ENCODE results near the gene AKAP12.

Gene AKAP12

GRCh38 chr6:151213352-151213751 is 26.4 kb upstream of the AKAP12 start:
- TF ChIP-seq CREB1 (IDR thresholded peaks at IDR 0.05; ENCODE audit: low read depth) (no peak), NFIC (IDR thresholded peaks at IDR 0.05) (no peak), YY1 (IDR thresholded peaks at IDR 0.05; ENCODE audit: low read depth) (no peak), FOXM1 (IDR thresholded peaks at IDR 0.05; ENCODE audit: borderline replicate concordance, low read depth) (no peak), ZBTB7A (IDR thresholded peaks at IDR 0.05; ENCODE audit: low read depth) (no peak), REST (IDR thresholded peaks at IDR 0.05; ENCODE audit: low read depth) (no peak), RAD21 (IDR thresholded peaks at IDR 0.05; ENCODE audit: low read depth) (no peak), EP300 (IDR thresholded peaks at IDR 0.05; ENCODE audit: borderline replicate concordance) (no peak), MAX (IDR thresholded peaks at IDR 0.05) (no peak), TAF1 (IDR thresholded peaks at IDR 0.05; ENCODE audit: low read depth) (no peak), EGR1 (IDR thresholded peaks at IDR 0.05) (no peak), TCF12 (IDR thresholded peaks at IDR 0.05; ENCODE audit: low read depth) (no peak), TEAD4 (IDR thresholded peaks at IDR 0.05) (no peak), CEBPB (IDR thresholded peaks at IDR 0.05) (no peak)
- TF ChIP-seq, protein P1, sequence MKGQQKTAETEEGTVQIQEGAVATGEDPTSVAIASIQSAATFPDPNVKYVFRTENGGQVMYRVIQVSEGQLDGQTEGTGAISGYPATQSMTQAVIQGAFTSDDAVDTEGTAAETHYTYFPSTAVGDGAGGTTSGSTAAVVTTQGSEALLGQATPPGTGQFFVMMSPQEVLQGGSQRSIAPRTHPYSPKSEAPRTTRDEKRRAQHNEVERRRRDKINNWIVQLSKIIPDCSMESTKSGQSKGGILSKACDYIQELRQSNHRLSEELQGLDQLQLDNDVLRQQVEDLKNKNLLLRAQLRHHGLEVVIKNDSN (IDR thresholded peaks at IDR 0.05) = no peak

DNA sequence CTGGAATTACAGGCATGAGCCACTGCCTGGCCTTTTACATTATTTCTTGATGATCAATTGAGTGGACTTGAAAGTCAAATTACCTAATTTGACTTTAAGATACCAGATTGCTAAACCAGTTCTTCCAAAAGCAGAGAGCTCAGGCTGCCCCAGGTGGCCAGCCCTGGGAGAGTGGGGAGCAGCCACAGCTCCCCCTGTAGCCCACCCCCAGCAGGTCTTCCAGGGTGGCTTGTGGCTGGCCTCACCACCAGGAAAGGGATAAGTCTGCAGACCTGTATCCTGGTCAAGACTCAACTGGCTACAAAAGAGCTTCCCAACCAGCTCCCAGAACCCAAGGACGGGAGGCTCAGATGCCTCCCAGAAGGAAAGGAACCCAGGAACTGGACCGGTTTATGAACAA is 23.8 kb upstream of the AKAP12 start:
- TF ChIP-seq MAX (IDR thresholded peaks at IDR 0.05) (no peak), NFIC (IDR thresholded peaks at IDR 0.05) (no peak)

DNA sequence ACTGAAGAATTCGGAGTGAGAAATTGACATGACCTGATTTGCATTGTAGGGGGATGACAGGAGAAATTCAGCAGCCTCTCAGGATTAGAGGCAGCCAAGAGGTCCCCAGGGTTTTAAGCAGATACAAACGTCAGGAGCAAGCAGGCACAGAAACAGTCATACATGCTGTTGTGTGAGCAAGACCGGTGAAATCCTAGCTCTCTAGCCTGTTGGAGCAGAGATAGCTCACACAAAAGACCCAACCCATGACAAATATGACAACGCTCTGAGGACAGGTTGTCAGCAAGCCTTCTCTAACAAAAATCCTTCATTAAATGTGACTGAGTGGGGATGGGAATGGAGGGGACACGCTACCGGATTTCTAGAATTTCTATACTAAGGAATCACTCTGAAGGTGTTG is 23.0 kb upstream of the AKAP12 start:
- TF ChIP-seq FOXM1 (IDR thresholded peaks at IDR 0.05; ENCODE audit: borderline replicate concordance, low read depth) = no peak
- TF ChIP-seq EGR1 (IDR thresholded peaks at IDR 0.05) = no peak
- TF ChIP-seq NFIC (IDR thresholded peaks at IDR 0.05) = no peak
- no peak for TF ChIP-seq EP300 (IDR thresholded peaks at IDR 0.05; ENCODE audit: borderline replicate concordance)
- TF ChIP-seq TAF1 (IDR thresholded peaks at IDR 0.05; ENCODE audit: low read depth) = no peak
- TF ChIP-seq RAD21 (IDR thresholded peaks at IDR 0.05; ENCODE audit: low read depth) = no peak
- TF ChIP-seq MAX (IDR thresholded peaks at IDR 0.05) = no peak
- no peak for TF ChIP-seq CREB1 (IDR thresholded peaks at IDR 0.05; ENCODE audit: low read depth)
- TF ChIP-seq, protein P1 (IDR thresholded peaks at IDR 0.05) = no peak
- TF ChIP-seq ZBTB7A (IDR thresholded peaks at IDR 0.05; ENCODE audit: low read depth) = no peak
- no peak for TF ChIP-seq REST (IDR thresholded peaks at IDR 0.05; ENCODE audit: low read depth)
- TF ChIP-seq TCF12 (IDR thresholded peaks at IDR 0.05; ENCODE audit: low read depth) = no peak
- no peak for TF ChIP-seq TEAD4 (IDR thresholded peaks at IDR 0.05)
- no peak for TF ChIP-seq YY1 (IDR thresholded peaks at IDR 0.05; ENCODE audit: low read depth)
- TF ChIP-seq CEBPB (IDR thresholded peaks at IDR 0.05) = no peak

DNA sequence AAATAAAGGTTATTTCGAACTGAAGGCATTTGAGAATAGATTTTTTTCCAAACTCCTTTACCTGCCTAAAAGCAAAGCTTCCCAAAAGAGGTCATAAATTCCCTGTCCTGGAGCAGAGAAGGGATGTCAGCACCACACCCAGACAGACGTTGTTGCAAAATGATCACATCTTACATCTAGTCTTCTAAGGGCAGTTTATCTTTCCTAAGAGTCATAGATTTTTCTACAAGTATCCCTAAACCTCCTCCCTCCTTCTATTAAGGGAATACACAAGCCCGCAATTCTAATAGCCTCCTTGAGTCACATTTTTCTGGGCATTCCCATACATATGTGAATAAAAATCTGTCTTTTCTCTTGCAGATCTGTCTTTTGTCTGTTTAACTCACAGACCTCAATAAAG is 20.6 kb upstream of the AKAP12 start:
- TF ChIP-seq EP300 (IDR thresholded peaks at IDR 0.05; ENCODE audit: borderline replicate concordance) = no peak
- TF ChIP-seq MAX (IDR thresholded peaks at IDR 0.05) = no peak
- TF ChIP-seq YY1 (IDR thresholded peaks at IDR 0.05; ENCODE audit: low read depth) = no peak
- TF ChIP-seq, protein P1 (IDR thresholded peaks at IDR 0.05) = no peak
- TF ChIP-seq FOXM1 (IDR thresholded peaks at IDR 0.05; ENCODE audit: borderline replicate concordance, low read depth) = no peak
- TF ChIP-seq CREB1 (IDR thresholded peaks at IDR 0.05; ENCODE audit: low read depth) = no peak
- TF ChIP-seq TAF1 (IDR thresholded peaks at IDR 0.05; ENCODE audit: low read depth) = no peak
- no peak for TF ChIP-seq TCF12 (IDR thresholded peaks at IDR 0.05; ENCODE audit: low read depth)
- no peak for TF ChIP-seq TEAD4 (IDR thresholded peaks at IDR 0.05)
- no peak for TF ChIP-seq REST (IDR thresholded peaks at IDR 0.05; ENCODE audit: low read depth)
- TF ChIP-seq EGR1 (IDR thresholded peaks at IDR 0.05) = no peak
- TF ChIP-seq CEBPB (IDR thresholded peaks at IDR 0.05) = no peak
- no peak for TF ChIP-seq ZBTB7A (IDR thresholded peaks at IDR 0.05; ENCODE audit: low read depth)
- TF ChIP-seq NFIC (IDR thresholded peaks at IDR 0.05) = no peak
